HCT116 (cell line): ENCODE results near the gene CKLF.

Experiments
- EZH2 ChIP-seq: fragments of 200-600 bp; sonication (generic); IDR thresholded peaks from 2 replicates; pipeline ENCODE4 v1.6.1; 2017; ENCODE audit warnings: antibody characterized with exemption, mixed run types
- POLR2A ChIP-seq: IDR thresholded peaks from 2 replicates; pipeline ENCODE4 v1.7.0; 2011; ENCODE audit warnings: borderline replicate concordance; ENCODE audit not compliant: insufficient read depth, insufficient read length; ENCODE audit errors: extremely low read depth
- POLR2AphosphoS5 ChIP-seq: IDR thresholded peaks from 2 replicates; pipeline ENCODE4 v1.6.1; 2011; ENCODE audit warnings: mild to moderate bottlenecking, low read depth, low read length, moderate library complexity
- TF ChIP-seq, protein P1 (sequence below), 3 experiments: fragments of 200-600 bp in 1 of 3; sonication (generic) in 1 of 3; IDR thresholded peaks in 2 of 3; conservative IDR thresholded peaks in 1 of 3; 2 replicates each; pipeline ENCODE4 v1.5.1; 2012 to 2017; ENCODE audit warnings: low read depth in 2 of 3, low read length in 2 of 3, antibody characterized with exemption in 1 of 3, borderline replicate concordance in 1 of 3, control low read depth in 1 of 3, mild to moderate bottlenecking in 1 of 3, mixed read lengths in 1 of 3, mixed run types in 1 of 3, moderate library complexity in 1 of 3; ENCODE audit not compliant: insufficient read depth in 1 of 3

DNA sequence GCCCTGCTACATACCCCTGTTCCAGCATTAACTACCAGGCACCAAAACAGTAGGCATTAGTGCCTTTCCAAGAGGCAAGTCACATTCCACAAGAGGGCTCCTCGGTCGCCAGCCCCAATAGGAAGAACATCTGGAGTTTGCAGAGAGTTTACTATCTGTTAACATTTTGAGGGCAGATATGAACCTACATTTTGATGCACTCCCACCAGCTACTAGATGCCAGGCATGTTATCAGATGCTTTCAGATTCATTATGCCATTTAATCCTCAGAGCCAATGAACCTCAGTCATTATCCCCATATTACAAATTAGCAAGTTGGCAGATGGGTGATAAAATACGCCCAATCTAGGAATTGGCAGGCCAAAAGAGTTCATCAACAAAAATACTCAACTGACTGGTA is 22.7 kb downstream of the CKLF start:
- TF ChIP-seq POLR2A: no peak
- TF ChIP-seq, protein P1, sequence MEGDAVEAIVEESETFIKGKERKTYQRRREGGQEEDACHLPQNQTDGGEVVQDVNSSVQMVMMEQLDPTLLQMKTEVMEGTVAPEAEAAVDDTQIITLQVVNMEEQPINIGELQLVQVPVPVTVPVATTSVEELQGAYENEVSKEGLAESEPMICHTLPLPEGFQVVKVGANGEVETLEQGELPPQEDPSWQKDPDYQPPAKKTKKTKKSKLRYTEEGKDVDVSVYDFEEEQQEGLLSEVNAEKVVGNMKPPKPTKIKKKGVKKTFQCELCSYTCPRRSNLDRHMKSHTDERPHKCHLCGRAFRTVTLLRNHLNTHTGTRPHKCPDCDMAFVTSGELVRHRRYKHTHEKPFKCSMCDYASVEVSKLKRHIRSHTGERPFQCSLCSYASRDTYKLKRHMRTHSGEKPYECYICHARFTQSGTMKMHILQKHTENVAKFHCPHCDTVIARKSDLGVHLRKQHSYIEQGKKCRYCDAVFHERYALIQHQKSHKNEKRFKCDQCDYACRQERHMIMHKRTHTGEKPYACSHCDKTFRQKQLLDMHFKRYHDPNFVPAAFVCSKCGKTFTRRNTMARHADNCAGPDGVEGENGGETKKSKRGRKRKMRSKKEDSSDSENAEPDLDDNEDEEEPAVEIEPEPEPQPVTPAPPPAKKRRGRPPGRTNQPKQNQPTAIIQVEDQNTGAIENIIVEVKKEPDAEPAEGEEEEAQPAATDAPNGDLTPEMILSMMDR (IDR thresholded peaks at IDR 0.05 in 2 of 3, conservative IDR thresholded peaks at IDR 0.05 in 1 of 3; ENCODE audit: borderline replicate concordance in 1 of 3, insufficient read depth in 1 of 3, low read depth in 2 of 3, low read length in 2 of 3): no peak
- TF ChIP-seq POLR2AphosphoS5: no peak
- TF ChIP-seq EZH2: no peak
